Parathyroid adenoma (tissue), 2 donors: ENCODE data around the gene PRR18.

Source experiments
- H2AFZ ChIP-seq: fragments of 300-600 bp; sonication (generic); one replicate; pipeline ENCODE4 v1.7.0; 2017; ENCODE audit warnings: antibody characterized with exemption, mild to moderate bottlenecking
- H3K27ac ChIP-seq: fragments of 300-600 bp; sonication (generic); one replicate; pipeline ENCODE4 v1.7.0; 2017
- H3K27me3 ChIP-seq: fragments of 300-600 bp; sonication (generic); one replicate; pipeline ENCODE4 v1.7.0; 2017; ENCODE audit warnings: low read length; ENCODE audit not compliant: control insufficient read depth, insufficient read depth
- H3K36me3 ChIP-seq: fragments of 300-600 bp; sonication (generic); one replicate; pipeline ENCODE4 v1.7.0; 2017; ENCODE audit warnings: low read length; ENCODE audit not compliant: control insufficient read depth, insufficient read depth
- H3K4me1 ChIP-seq: fragments of 300-600 bp; sonication (generic); one replicate; pipeline ENCODE4 v1.7.0; 2017; ENCODE audit warnings: control low read depth
- H3K4me2 ChIP-seq: fragments of 300-600 bp; sonication (generic); one replicate; pipeline ENCODE4 v1.7.0; 2017; ENCODE audit warnings: low read length
- H3K4me3 ChIP-seq: fragments of 300-600 bp; sonication (generic); one replicate; pipeline ENCODE4 v1.7.0; 2017; ENCODE audit warnings: low read depth, low read length
- H3K79me2 ChIP-seq: fragments of 300-600 bp; sonication (generic); one replicate; pipeline ENCODE4 v1.7.0; 2017; ENCODE audit warnings: control low read depth
- H3K9ac ChIP-seq: fragments of 300-600 bp; sonication (generic); one replicate; pipeline ENCODE4 v1.7.0; 2017; ENCODE audit warnings: mild to moderate bottlenecking
- H3K9me3 ChIP-seq: fragments of 300-600 bp; sonication (generic); one replicate; pipeline ENCODE4 v1.7.0; 2017; ENCODE audit warnings: low read length; ENCODE audit not compliant: control insufficient read depth
- TF ChIP-seq, protein P1 (sequence below): fragments of 300-600 bp; sonication (generic); IDR thresholded peaks from one replicate; pipeline ENCODE4 v1.7.0; 2017; ENCODE audit warnings: antibody characterized with exemption, mild to moderate bottlenecking
- donor health status: primary hyperparathyroidism.

PRR18 gene

DNA sequence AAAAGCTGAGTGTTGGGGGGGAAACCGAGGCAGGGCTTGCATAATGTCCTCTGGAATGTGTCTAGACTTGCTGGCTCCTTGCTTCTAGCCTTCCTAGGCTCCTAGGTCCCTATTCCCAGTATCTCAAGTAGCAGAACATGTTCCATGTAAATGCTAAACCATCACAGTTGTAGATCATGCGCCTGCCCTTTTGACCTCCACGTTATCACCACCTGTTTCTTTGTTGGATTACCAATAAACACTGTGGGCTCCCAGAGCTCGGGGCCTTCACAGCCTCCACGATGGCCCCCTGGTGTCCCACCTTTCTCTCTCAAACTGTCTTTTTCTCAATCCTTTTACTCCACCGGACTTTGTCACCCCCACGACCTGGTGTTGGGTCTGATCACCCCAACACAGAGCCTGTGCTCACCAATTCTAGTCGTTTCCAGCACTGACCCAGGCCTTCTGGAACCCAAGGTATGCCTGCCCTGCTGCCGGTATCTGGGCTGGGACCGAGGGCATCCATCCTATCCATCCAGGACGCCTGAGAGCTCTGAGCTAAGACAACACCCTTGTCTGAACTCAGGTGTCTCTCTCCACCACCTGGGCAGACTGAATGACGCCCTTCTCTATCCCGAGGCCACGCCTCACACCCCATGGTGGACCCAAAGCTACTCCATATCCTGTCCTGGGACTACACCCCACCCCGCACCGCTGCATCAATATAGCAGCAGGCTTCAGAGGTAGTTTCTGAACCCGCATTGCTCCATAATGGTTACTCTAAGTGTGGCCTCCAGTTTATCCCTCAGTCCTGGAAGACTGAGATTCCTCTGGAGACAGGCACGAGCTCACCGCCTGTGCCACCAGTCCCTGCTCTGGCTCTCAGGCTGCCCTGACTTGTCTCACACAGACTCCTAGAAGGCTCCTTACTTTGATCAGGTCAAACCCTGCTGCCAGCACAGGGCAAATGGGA lies 9.3 kb upstream of the PRR18 start:
- Histone ChIP-seq H3K9me3 (no peaks in the 10 kb centered on the region), H3K4me3 (no peak overlapping the region), H3K79me2 (no peaks in the 10 kb centered on the region), H3K9ac (no peak overlapping the region), H3K27ac (no peak overlapping the region), H3K27me3 (no peaks in the 10 kb centered on the region), H3K36me3 (no peaks in the 10 kb centered on the region), H3K4me1 (no peaks in the 10 kb centered on the region), H3K4me2 (no peak overlapping the region), H2AFZ (no peak overlapping the region)
- TF ChIP-seq, protein P1, sequence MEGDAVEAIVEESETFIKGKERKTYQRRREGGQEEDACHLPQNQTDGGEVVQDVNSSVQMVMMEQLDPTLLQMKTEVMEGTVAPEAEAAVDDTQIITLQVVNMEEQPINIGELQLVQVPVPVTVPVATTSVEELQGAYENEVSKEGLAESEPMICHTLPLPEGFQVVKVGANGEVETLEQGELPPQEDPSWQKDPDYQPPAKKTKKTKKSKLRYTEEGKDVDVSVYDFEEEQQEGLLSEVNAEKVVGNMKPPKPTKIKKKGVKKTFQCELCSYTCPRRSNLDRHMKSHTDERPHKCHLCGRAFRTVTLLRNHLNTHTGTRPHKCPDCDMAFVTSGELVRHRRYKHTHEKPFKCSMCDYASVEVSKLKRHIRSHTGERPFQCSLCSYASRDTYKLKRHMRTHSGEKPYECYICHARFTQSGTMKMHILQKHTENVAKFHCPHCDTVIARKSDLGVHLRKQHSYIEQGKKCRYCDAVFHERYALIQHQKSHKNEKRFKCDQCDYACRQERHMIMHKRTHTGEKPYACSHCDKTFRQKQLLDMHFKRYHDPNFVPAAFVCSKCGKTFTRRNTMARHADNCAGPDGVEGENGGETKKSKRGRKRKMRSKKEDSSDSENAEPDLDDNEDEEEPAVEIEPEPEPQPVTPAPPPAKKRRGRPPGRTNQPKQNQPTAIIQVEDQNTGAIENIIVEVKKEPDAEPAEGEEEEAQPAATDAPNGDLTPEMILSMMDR, result no peak

DNA sequence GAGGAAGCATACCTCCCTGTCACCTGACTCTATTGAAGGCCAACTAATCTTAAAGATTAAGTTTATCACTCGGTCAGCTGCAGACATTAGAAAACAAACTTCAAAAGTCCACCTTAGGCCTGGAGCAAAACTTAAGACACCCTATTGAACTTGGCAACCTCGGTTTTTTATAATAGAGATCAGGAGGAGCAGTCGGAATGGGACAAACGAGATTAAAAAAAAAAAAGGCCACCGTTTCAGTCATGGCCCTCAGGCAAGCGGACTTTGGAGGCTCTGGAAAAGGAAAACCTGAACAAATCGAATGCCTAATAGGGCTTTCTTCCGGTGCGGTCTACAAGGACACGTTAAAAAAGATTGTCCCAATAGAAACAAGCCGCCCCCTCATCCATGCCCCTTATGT lies 7.2 kb upstream of the PRR18 start:
- no peak overlapping the region for H3K4me2 ChIP-seq
- no peak overlapping the region for H3K9ac ChIP-seq
- no peaks in the 10 kb centered on the region for H3K4me1 ChIP-seq
- H2AFZ ChIP-seq, result no peak overlapping the region
- no peaks in the 10 kb centered on the region for H3K27me3 ChIP-seq
- TF ChIP-seq, protein P1, result no peak
- H3K27ac ChIP-seq, result no peak overlapping the region
- H3K4me3 ChIP-seq, result no peak overlapping the region
- no peaks in the 10 kb centered on the region for H3K9me3 ChIP-seq
- H3K79me2 ChIP-seq, result no peaks in the 10 kb centered on the region
- H3K36me3 ChIP-seq, result no peaks in the 10 kb centered on the region

DNA sequence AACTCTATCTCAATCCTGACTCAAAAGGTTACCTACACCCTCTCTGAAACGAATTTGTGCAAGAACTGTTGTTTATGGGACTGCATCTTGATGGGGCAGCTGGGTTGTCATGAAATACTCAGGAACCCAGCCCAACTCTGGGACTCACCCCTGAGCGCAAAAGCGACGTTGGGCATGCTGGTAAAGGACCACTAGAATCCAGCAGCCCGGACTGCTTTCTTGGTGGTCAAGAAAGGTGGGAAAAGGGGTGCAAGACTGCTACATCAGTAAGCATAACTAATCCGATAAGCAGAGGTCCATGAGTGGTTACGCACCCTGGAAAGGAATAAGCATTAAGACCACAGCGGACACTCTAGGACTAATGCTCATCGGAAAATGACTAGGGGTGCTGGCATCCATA lies 6.3 kb upstream of the PRR18 start:
- TF ChIP-seq, protein P1, result no peak
- H3K27me3 ChIP-seq, result no peaks in the 10 kb centered on the region
- H2AFZ ChIP-seq, result no peak overlapping the region

DNA sequence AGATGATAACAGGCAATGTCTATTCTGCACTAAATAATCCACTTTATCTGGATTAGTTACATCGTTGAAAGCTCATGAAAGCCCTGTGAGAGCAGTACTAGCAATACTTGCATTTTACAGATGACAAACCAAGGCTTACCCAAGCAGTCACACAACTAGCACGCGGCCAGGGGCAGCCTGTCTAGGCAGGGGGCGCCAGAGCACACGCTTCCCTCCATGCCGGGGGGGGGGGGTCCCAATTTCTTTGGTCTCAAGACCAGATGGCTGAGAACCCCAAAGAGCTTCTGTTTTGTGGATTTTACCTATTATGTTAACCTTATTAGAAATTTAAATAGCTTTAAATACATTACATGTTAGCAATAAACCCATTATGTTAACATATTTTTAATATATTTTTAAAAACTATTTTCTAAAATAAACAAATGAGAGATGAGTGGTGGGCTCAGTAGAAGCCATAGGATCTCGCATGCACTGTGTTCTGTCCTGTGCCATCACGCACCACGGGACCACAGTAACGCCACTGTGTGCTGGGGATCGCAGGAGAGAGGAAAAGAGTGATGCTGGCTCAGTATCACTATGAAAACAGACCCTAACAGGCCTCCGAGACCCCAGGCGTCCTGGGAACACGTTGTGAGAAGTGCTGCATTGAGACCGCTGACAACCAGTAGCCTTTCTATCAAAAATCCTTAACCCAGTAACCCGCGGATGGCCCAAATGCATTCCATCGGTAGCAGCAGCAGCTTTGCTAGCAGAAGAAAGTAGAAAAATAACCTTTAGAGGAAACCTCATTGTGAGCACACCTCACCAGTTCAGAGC lies 5.3 kb upstream of the PRR18 start:
- Histone ChIP-seq H3K27me3 (no peaks in the 10 kb centered on the region), H3K79me2 (no peaks in the 10 kb centered on the region), H3K27ac (no peak overlapping the region), H3K9me3 (no peaks in the 10 kb centered on the region), H3K4me3 (no peak overlapping the region), H3K9ac (no peak overlapping the region), H2AFZ (no peak overlapping the region), H3K36me3 (no peaks in the 10 kb centered on the region), H3K4me2 (no peak overlapping the region), H3K4me1 (no peaks in the 10 kb centered on the region)
- TF ChIP-seq, protein P1, result no peak

More for the DNA sequence above, 6.3 kb upstream of the PRR18 start:
- Histone ChIP-seq H3K27ac (no peak overlapping the region), H3K9ac (no peak overlapping the region), H3K4me3 (no peak overlapping the region), H3K79me2 (no peaks in the 10 kb centered on the region), H3K36me3 (no peaks in the 10 kb centered on the region), H3K4me2 (no peak overlapping the region), H3K4me1 (no peaks in the 10 kb centered on the region), H3K9me3 (no peaks in the 10 kb centered on the region)
